Trophoblast cell (in vitro differentiated cells and primary cell): ENCODE measurements around the gene RPS24.
A peak's percentile ranks its signal among the peaks of the same experiment; 100 is the strongest.

Source experiments
- DNase-seq, 2 donors: peaks; one replicate each; pipeline ENCODE4 v3.0.0-alpha.2; 2016
- H2AFZ ChIP-seq: 2 replicates; pipeline ENCODE4 v1.6.1; 2013; ENCODE audit warnings: low read length, moderate library complexity, mild to moderate bottlenecking; ENCODE audit not compliant: insufficient read depth, poor library complexity
- H2AK5ac ChIP-seq: 2 replicates; pipeline ENCODE4 v1.6.1; 2013; ENCODE audit warnings: mild to moderate bottlenecking, low read length
- H2BK120ac ChIP-seq: 2 replicates; pipeline ENCODE4 v1.6.1; 2013; ENCODE audit warnings: low read length, mild to moderate bottlenecking, moderate library complexity; ENCODE audit not compliant: insufficient read depth, poor library complexity
- H2BK12ac ChIP-seq: 2 replicates; pipeline ENCODE4 v1.6.1; 2013; ENCODE audit warnings: mild to moderate bottlenecking, low read length, moderate library complexity
- H2BK5ac ChIP-seq: 2 replicates; pipeline ENCODE4 v1.6.1; 2013; ENCODE audit warnings: low read length, low read depth, moderate library complexity, mild to moderate bottlenecking; ENCODE audit not compliant: poor library complexity
- H3K14ac ChIP-seq: 2 replicates; pipeline ENCODE4 v1.6.1; 2013; ENCODE audit warnings: mild to moderate bottlenecking, low read length
- H3K18ac ChIP-seq: 2 replicates; pipeline ENCODE4 v1.6.1; 2013; ENCODE audit warnings: mild to moderate bottlenecking, low read length
- H3K23ac ChIP-seq: 2 replicates; pipeline ENCODE4 v1.6.1; 2013; ENCODE audit warnings: low read length
- H3K27ac ChIP-seq: 2 replicates; pipeline ENCODE4 v1.5.1; 2013; ENCODE audit warnings: low read depth, mild to moderate bottlenecking, inconsistent platforms, low read length, moderate library complexity
- H3K27me3 ChIP-seq: 2 replicates; pipeline ENCODE4 v1.6.1; 2013; ENCODE audit warnings: inconsistent platforms, mild to moderate bottlenecking, low read length, moderate library complexity; ENCODE audit not compliant: insufficient read depth
- H3K36me3 ChIP-seq, 2 experiments: 1 replicate in 1 of 2; 2 replicates in 1 of 2; pipeline ENCODE4 v1.6.1; 2013; ENCODE audit warnings: low read length in 2 of 2, mild to moderate bottlenecking in 2 of 2, moderate library complexity in 1 of 2; ENCODE audit not compliant: insufficient read depth in 2 of 2, control insufficient read depth in 1 of 2
- H3K4ac ChIP-seq: 2 replicates; pipeline ENCODE4 v1.6.1; 2013; ENCODE audit warnings: low read depth, mild to moderate bottlenecking, low read length, moderate library complexity
- H3K4me1 ChIP-seq, 2 experiments: 1 replicate in 1 of 2; 2 replicates in 1 of 2; pipeline ENCODE4 v1.6.1; 2013; ENCODE audit warnings: low read length in 2 of 2, mild to moderate bottlenecking in 2 of 2, moderate library complexity in 1 of 2; ENCODE audit not compliant: insufficient read depth in 2 of 2, control insufficient read depth in 1 of 2
- H3K4me2 ChIP-seq: 2 replicates; pipeline ENCODE4 v1.6.1; 2013; ENCODE audit warnings: inconsistent platforms, mild to moderate bottlenecking, low read length, moderate library complexity
- H3K4me3 ChIP-seq: 2 replicates; pipeline ENCODE4 v1.5.1; 2013; ENCODE audit warnings: mild to moderate bottlenecking, low read depth, low read length, inconsistent platforms
- H3K79me1 ChIP-seq: one replicate; pipeline ENCODE4 v1.6.1; 2013; ENCODE audit warnings: low read length
- H3K79me2 ChIP-seq: 2 replicates; pipeline ENCODE4 v1.6.1; 2013; ENCODE audit warnings: low read length, mild to moderate bottlenecking; ENCODE audit not compliant: control insufficient read depth, insufficient read depth, poor library complexity
- H3K9ac ChIP-seq: 2 replicates; pipeline ENCODE4 v1.6.1; 2013; ENCODE audit warnings: mild to moderate bottlenecking, low read length
- H3K9me3 ChIP-seq: 2 replicates; pipeline ENCODE4 v1.6.1; 2013; ENCODE audit warnings: low read depth, mild to moderate bottlenecking, control low read depth, inconsistent platforms, low read length; ENCODE audit not compliant: insufficient read depth
- H4K12ac ChIP-seq: 2 replicates; pipeline ENCODE4 v1.6.1; 2013; ENCODE audit warnings: low read depth, mild to moderate bottlenecking, low read length, moderate library complexity
- H4K8ac ChIP-seq: 2 replicates; pipeline ENCODE4 v1.6.1; 2013; ENCODE audit warnings: low read depth, mild to moderate bottlenecking, low read length, moderate library complexity
- H4K91ac ChIP-seq: one replicate; pipeline ENCODE4 v1.6.1; 2013; ENCODE audit warnings: low read depth, mild to moderate bottlenecking, low read length, moderate library complexity
- WGBS: extraction: QIAGEN DNeasy Blood & Tissue Kit; methylation state at CpG from one replicate; pipeline ENCODE4 v1.1.7; 2013; ENCODE audit warnings: missing lambda C conversion rate; ENCODE audit not compliant: insufficient read length, insufficient coverage; ENCODE audit errors: extremely low coverage; 5-methylcytosine and 5-hydroxymethylcytosine counted together

The RPS24 gene

GRCh38 chr10:78035025-78035424, 1.4 kb downstream of the RPS24 start:
- Histone ChIP-seq H3K36me3 (peaks cover 17 to 39% of the 10 kb centered on the region in 2 experiments), H3K18ac (no peak overlapping the region), H3K27ac (no peak overlapping the region), H4K8ac (no peak overlapping the region), H3K4me2 (peak overlapping the region; percentile 53), H3K23ac (no peak overlapping the region), H4K91ac (no peak overlapping the region), H3K9ac (no peak overlapping the region), H4K12ac (no peak overlapping the region), H3K79me1 (peaks cover 3% of the 10 kb centered on the region), H3K27me3 (no peaks in the 10 kb centered on the region), H3K4me1 (peaks cover 0 to 3% of the 10 kb centered on the region in 2 experiments), H3K9me3 (no peaks in the 10 kb centered on the region), H2BK12ac (no peak overlapping the region), H2AFZ (no peak overlapping the region), H3K14ac (no peak overlapping the region), H2AK5ac (no peak overlapping the region), H3K79me2 (peaks cover 10% of the 10 kb centered on the region), H3K4ac (peak overlapping the region; percentile 90), H2BK120ac (no peak overlapping the region), H3K4me3 (no peak overlapping the region), H2BK5ac (no peak overlapping the region)
- DNase-seq: no peak
- no CpG with 5 or more reads among the region's 5 CpGs for WGBS

GRCh38 chr10:78035437-78035836, 1.8 kb downstream of the RPS24 start:
- Histone ChIP-seq H3K4me1 (peaks cover 0 to 3% of the 10 kb centered on the region in 2 experiments), H2AK5ac (no peak overlapping the region), H3K9ac (no peak overlapping the region), H3K4ac (peak overlapping the region; percentile 81), H2BK12ac (no peak overlapping the region), H3K9me3 (no peaks in the 10 kb centered on the region), H4K12ac (no peak overlapping the region), H3K79me1 (peaks cover 3% of the 10 kb centered on the region), H2AFZ (no peak overlapping the region), H3K27me3 (no peaks in the 10 kb centered on the region), H3K14ac (no peak overlapping the region), H3K36me3 (peaks cover 17 to 40% of the 10 kb centered on the region in 2 experiments), H3K18ac (no peak overlapping the region), H3K27ac (no peak overlapping the region), H3K4me3 (no peak overlapping the region), H2BK120ac (no peak overlapping the region), H3K23ac (no peak overlapping the region), H4K91ac (no peak overlapping the region), H3K4me2 (no peak overlapping the region), H2BK5ac (no peak overlapping the region), H3K79me2 (peaks cover 10% of the 10 kb centered on the region), H4K8ac (no peak overlapping the region)
- no peak for DNase-seq
- WGBS: no CpG with 5 or more reads among the region's 5 CpGs

DNA sequence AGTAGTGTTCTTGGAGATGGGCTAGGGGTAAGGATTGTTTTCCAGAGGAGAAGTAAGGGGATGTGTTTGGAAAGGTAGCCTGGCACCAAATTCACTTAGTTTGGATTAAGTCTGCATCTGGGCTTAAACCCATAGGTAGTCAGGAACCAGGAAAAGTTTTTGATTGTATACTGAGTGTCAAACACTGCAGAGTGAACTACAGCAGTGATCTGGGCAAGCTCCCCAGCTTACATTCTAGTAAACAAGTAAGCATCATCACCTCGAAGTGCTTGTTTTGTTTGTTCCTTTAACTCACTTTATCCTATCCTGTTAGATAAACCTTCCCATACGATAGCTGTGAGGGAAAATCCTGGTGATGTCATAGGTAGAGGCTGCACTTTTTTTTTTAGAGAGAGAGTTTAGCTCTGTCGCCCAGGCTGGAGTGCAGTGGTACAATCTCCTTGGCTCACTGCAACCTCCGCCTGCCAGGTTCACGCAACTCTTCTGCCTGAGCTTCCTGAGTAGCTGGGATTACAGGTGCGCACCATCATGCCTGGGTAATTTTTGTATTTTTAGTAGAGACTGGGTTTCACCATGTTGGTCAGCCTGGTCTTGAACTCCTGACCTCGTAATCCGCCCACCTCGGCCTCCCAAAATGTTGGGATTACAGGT, 2.4 kb downstream of the RPS24 start:
- no peak overlapping the region for H3K4me2 ChIP-seq
- no peak for DNase-seq
- no peak overlapping the region for H2BK120ac ChIP-seq
- peak overlapping the region; percentile 81 for H3K4ac ChIP-seq
- no peak overlapping the region for H3K18ac ChIP-seq
- H4K8ac ChIP-seq: no peak overlapping the region
- H4K12ac ChIP-seq: no peak overlapping the region
- H2BK12ac ChIP-seq: no peak overlapping the region
- H2AFZ ChIP-seq: no peak overlapping the region
- peaks cover 22 to 46% of the 10 kb centered on the region in 2 experiments for H3K36me3 ChIP-seq
- no peak overlapping the region for H2BK5ac ChIP-seq
- H3K4me1 ChIP-seq: peaks cover 0 to 3% of the 10 kb centered on the region in 2 experiments
- WGBS: no CpG with 5 or more reads among the region's 9 CpGs
- no peaks in the 10 kb centered on the region for H3K27me3 ChIP-seq
- no peak overlapping the region for H3K27ac ChIP-seq
- H3K9ac ChIP-seq: no peak overlapping the region
- H3K23ac ChIP-seq: no peak overlapping the region
- H3K79me2 ChIP-seq: peaks cover 10% of the 10 kb centered on the region
- H2AK5ac ChIP-seq: no peak overlapping the region
- H3K9me3 ChIP-seq: no peaks in the 10 kb centered on the region
- no peak overlapping the region for H4K91ac ChIP-seq
- no peak overlapping the region for H3K4me3 ChIP-seq
- H3K14ac ChIP-seq: no peak overlapping the region
- peaks cover 3% of the 10 kb centered on the region for H3K79me1 ChIP-seq

GRCh38 chr10:78038105-78038504, 4.4 kb downstream of the RPS24 start:
- Histone ChIP-seq H3K9me3 (no peaks in the 10 kb centered on the region), H4K12ac (no peak overlapping the region), H3K36me3 (peaks cover 28 to 64% of the 10 kb centered on the region in 2 experiments), H2BK5ac (no peak overlapping the region), H2BK120ac (no peak overlapping the region), H3K14ac (no peak overlapping the region), H3K79me1 (peaks cover 3% of the 10 kb centered on the region), H3K4me1 (peaks cover 0 to 3% of the 10 kb centered on the region in 2 experiments), H3K4me2 (no peak overlapping the region), H3K4ac (no peak overlapping the region), H3K4me3 (no peak overlapping the region), H3K9ac (no peak overlapping the region), H2AK5ac (no peak overlapping the region), H2AFZ (no peak overlapping the region), H3K18ac (no peak overlapping the region), H2BK12ac (no peak overlapping the region), H3K23ac (no peak overlapping the region), H3K79me2 (peaks cover 10% of the 10 kb centered on the region), H3K27ac (no peak overlapping the region), H4K91ac (no peak overlapping the region), H4K8ac (no peak overlapping the region), H3K27me3 (no peaks in the 10 kb centered on the region)
- WGBS: no CpG with 5 or more reads among the region's 2 CpGs
- no peak for DNase-seq
